Endodermal cell (in vitro differentiated cells): ENCODE measurements around the gene S100A8. TPM values are rescaled to one million over a fixed set of nuclear protein-coding genes. Genes with fewer than 3 reads are reported as not detected.

Experiments used
- DNase-seq: peaks from one replicate; pipeline ENCODE4 v3.0.0-alpha.2; 2017
- H3K27ac ChIP-seq: 2 replicates; pipeline ENCODE4 v1.5.1; 2013; ENCODE audit warnings: mild to moderate bottlenecking, low read depth, low read length, moderate library complexity
- H3K27me3 ChIP-seq: 2 replicates; pipeline ENCODE4 v1.6.1; 2013; ENCODE audit warnings: mild to moderate bottlenecking, low read length, moderate library complexity; ENCODE audit not compliant: insufficient read depth, control insufficient read depth, poor library complexity, severe bottlenecking
- H3K36me3 ChIP-seq: 2 replicates; pipeline ENCODE4 v1.7.0; 2013; ENCODE audit warnings: mild to moderate bottlenecking, low read length, moderate library complexity; ENCODE audit not compliant: control insufficient read depth, insufficient read depth
- H3K4me1 ChIP-seq: one replicate; pipeline ENCODE4 v1.7.0; 2013; ENCODE audit warnings: low read length; ENCODE audit not compliant: control insufficient read depth, insufficient read depth
- H3K4me3 ChIP-seq: 2 replicates; pipeline ENCODE4 v1.5.1; 2013; ENCODE audit warnings: mild to moderate bottlenecking, low read length, moderate library complexity
- H3K9ac ChIP-seq: 2 replicates; pipeline ENCODE4 v1.6.1; 2013; ENCODE audit warnings: mild to moderate bottlenecking, low read length, moderate library complexity; ENCODE audit not compliant: poor library complexity, severe bottlenecking; ENCODE audit errors: extremely low read depth
- H3K9me3 ChIP-seq: 2 replicates; pipeline ENCODE4 v1.6.1; 2013; ENCODE audit warnings: mild to moderate bottlenecking, low read length, moderate library complexity; ENCODE audit not compliant: control insufficient read depth
- H3K27ac Mint-ChIP-seq: 2 replicates; pipeline ENCODE4 v1.8.0; 2020; ENCODE audit warnings: mixed read lengths
- H3K27me3 Mint-ChIP-seq: 2 replicates; pipeline ENCODE4 v1.8.0; 2021; ENCODE audit warnings: mild to moderate bottlenecking, mixed read lengths; ENCODE audit not compliant: insufficient read depth
- H3K36me3 Mint-ChIP-seq: 2 replicates; pipeline ENCODE4 v1.8.0; 2020; ENCODE audit warnings: low read depth, mixed read lengths
- H3K4me1 Mint-ChIP-seq: 2 replicates; pipeline ENCODE4 v1.8.0; 2020; ENCODE audit warnings: mixed read lengths
- H3K4me3 Mint-ChIP-seq: 2 replicates; pipeline ENCODE4 v1.8.0; 2020; ENCODE audit warnings: mild to moderate bottlenecking, moderate library complexity, mixed read lengths
- H3K9me3 Mint-ChIP-seq: 2 replicates; pipeline ENCODE4 v1.8.0; 2020; ENCODE audit warnings: mild to moderate bottlenecking, mixed read lengths
- CTCF ChIP-seq: fragments of 200-600 bp; sonication (generic); conservative IDR thresholded peaks from 2 replicates; pipeline ENCODE4 v1.5.0; 2021; ENCODE audit warnings: antibody characterized with exemption, mild to moderate bottlenecking
- WGBS, 2 experiments: methylation state at CpG; one replicate each; pipeline versions ENCODE4 v1.1.5 to v1.1.7; 2013; ENCODE audit warnings: missing lambda C conversion rate in 2 of 2, mixed read lengths in 1 of 2; ENCODE audit not compliant: insufficient coverage in 1 of 2, insufficient read length in 1 of 2; 5-methylcytosine and 5-hydroxymethylcytosine counted together
- total RNA-seq, 2 donors: library from RNA; stranded (reverse); fragmentation: NEBNext Ultra II Directional in 1 of 2; extraction: Animal tissue kit (Norgen Biotek cat#: 25700) in 1 of 2; gene quantifications; 2 replicates in 1 of 2; 3 replicates in 1 of 2; pipeline ENCODE4 v1.2.1, GENCODE V29; 2021

S100A8 gene
- total RNA-seq, 2 donors from 2014 or later, result not detected

GRCh38 chr1:153384958-153385580 is 5.8 kb downstream of the S100A8 start:
- no peaks in the 10 kb centered on the region for H3K36me3 ChIP-seq

GRCh38 chr1:153380711-153381110 is 10.2 kb downstream of the S100A8 start:
- H3K4me1 Mint-ChIP-seq, result no peaks in the 10 kb centered on the region
- Histone ChIP-seq H3K4me3 (no peak overlapping the region), H3K9me3 (peaks cover 6% of the 10 kb centered on the region), H3K9ac (no peak overlapping the region), H3K36me3 (no peaks in the 10 kb centered on the region), H3K4me1 (no peaks in the 10 kb centered on the region), H3K27ac (no peak overlapping the region), H3K27me3 (peaks cover 10% of the 10 kb centered on the region)
- H3K9me3 Mint-ChIP-seq, result peaks cover 10% of the 10 kb centered on the region
- WGBS, 2 experiments, result 88 to 95% methylated on average over 19 to 22 of the region's 23 CpGs
- no peaks in the 10 kb centered on the region for H3K36me3 Mint-ChIP-seq
- peak; percentile 25 for DNase-seq
- no peak overlapping the region for H3K27ac Mint-ChIP-seq
- peaks cover 15% of the 10 kb centered on the region for H3K27me3 Mint-ChIP-seq
- TF ChIP-seq CTCF, result no peak
- no peak overlapping the region for H3K4me3 Mint-ChIP-seq

More at GRCh38 chr1:153384958-153385580, 5.8 kb downstream of the S100A8 start:
- 83 to 87% methylated on average over 3 to 4 of the region's 4 CpGs for WGBS, 2 experiments
- DNase-seq, result peak; percentile 17
- Mint-ChIP-seq H3K27ac (no peak overlapping the region), H3K9me3 (peaks cover 10% of the 10 kb centered on the region), H3K27me3 (peaks cover 18% of the 10 kb centered on the region), H3K4me3 (no peak overlapping the region), H3K36me3 (no peaks in the 10 kb centered on the region), H3K4me1 (no peaks in the 10 kb centered on the region)
- H3K27ac ChIP-seq, result no peak overlapping the region
- TF ChIP-seq CTCF, result no peak
- H3K9ac ChIP-seq, result no peak overlapping the region
- peaks cover 10% of the 10 kb centered on the region for H3K27me3 ChIP-seq
- no peak overlapping the region for H3K4me3 ChIP-seq
- peaks cover 6% of the 10 kb centered on the region for H3K9me3 ChIP-seq
- no peaks in the 10 kb centered on the region for H3K4me1 ChIP-seq

- Histone ChIP-seq H3K4me3 (no peak overlapping the region), H3K27ac (no peak overlapping the region), H3K9ac (no peak overlapping the region), H3K4me1 (no peaks in the 10 kb centered on the region), H3K9me3 (peaks cover 6% of the 10 kb centered on the region), H3K36me3 (no peaks in the 10 kb centered on the region), H3K27me3 (peaks cover 10% of the 10 kb centered on the region)
- Mint-ChIP-seq H3K27me3 (peaks cover 14% of the 10 kb centered on the region), H3K4me3 (no peak overlapping the region), H3K9me3 (peaks cover 10% of the 10 kb centered on the region), H3K27ac (no peak overlapping the region), H3K4me1 (no peaks in the 10 kb centered on the region), H3K36me3 (no peaks in the 10 kb centered on the region)
- peak; percentile 24 for DNase-seq
- TF ChIP-seq CTCF, result no peak
- WGBS, 2 experiments, result 87 to 89% methylated on average over 8 to 10 of the region's 10 CpGs
Observed at GRCh38 chr1:153379591-153379990, 11.3 kb downstream of the S100A8 start.
